ENCODE results near the gene HS3ST3B1.

HS3ST3B1 gene

DNA sequence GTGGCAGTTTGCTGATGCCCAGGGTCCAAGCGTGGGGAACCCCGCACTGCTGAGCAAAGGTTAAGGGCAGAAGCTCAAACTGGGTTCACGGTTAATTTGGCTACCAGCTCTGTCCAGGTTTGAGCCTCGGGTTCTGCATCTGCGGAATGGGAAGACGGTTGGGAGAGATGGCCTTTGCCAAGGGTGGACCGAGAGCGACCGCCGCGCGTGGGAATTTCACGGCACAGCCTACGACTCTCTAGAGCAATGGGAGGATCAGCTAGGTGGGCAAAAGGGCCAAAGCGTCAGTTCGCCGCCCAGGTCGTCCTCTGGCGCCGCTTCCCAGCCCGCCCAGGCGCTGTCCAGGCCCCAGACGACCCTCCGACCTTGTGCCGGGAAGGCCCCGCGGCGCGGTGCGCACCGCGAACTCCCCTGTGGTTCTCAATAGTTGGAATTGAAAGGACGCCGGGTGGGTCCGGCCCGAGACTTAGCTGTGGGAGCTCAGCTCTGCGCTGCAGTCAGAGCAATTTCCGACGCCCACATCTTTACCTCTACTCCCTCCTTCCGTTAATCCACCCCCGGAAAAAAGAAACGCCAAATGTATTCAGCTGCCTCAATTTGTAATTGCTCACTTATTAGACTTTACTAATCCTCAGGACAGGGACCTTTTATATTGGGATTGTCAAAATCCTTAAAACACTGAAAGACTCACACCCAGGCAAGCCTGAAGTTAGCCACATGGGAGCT lies 2.5 kb upstream of the HS3ST3B1 start:
- TF ChIP-seq EZH2phosphoT487 (IDR thresholded peaks at IDR 0.05; ENCODE audit: borderline replicate concordance, low read length) (no peak), CTCF (IDR thresholded peaks at IDR 0.05; ENCODE audit: low read depth, low read length, poor library complexity, severe bottlenecking) (no peak)

GRCh38 chr17:14298947-14299279 lies 2.0 kb upstream of the HS3ST3B1 start:
- Histone ChIP-seq H3K27ac (ENCODE audit: low read depth, low read length) (no peak overlapping the region), H3K4me2 (ENCODE audit: low read length) (no peak overlapping the region), H3K9me3 (ENCODE audit: control insufficient read depth, insufficient read depth, low read length) (peaks cover 8% of the 10 kb centered on the region), H3K9me2 (replicated peaks; ENCODE audit: control insufficient read depth, low read length) (no peaks in the 10 kb centered on the region), H3K36me3 (ENCODE audit: control insufficient read depth, low read length) (no peaks in the 10 kb centered on the region), H3K79me2 (ENCODE audit: control insufficient read depth, low read length) (no peaks in the 10 kb centered on the region), H3K27me3 (ENCODE audit: control insufficient read depth, low read length) (no peaks in the 10 kb centered on the region), H3K4me3 (ENCODE audit: low read length) (no peak overlapping the region), H3K4me1 (ENCODE audit: control insufficient read depth, low read length) (no peaks in the 10 kb centered on the region), H4K20me1 (ENCODE audit: control insufficient read depth, insufficient read depth, low read depth, low read length) (no peaks in the 10 kb centered on the region), H3F3A (ENCODE audit: control insufficient read depth, insufficient read depth) (no peaks in the 10 kb centered on the region)
- TF ChIP-seq CTCF (IDR thresholded peaks at IDR 0.05; ENCODE audit: low read depth, low read length, poor library complexity, severe bottlenecking): no peak
- TF ChIP-seq EZH2phosphoT487 (IDR thresholded peaks at IDR 0.05; ENCODE audit: borderline replicate concordance, low read length): no peak

More for the DNA sequence above, 2.5 kb upstream of the HS3ST3B1 start:
- Histone ChIP-seq H3K4me3 (ENCODE audit: low read length) (no peak overlapping the region), H3K4me2 (ENCODE audit: low read length) (no peak overlapping the region), H3K9me3 (ENCODE audit: control insufficient read depth, insufficient read depth, low read length) (peaks cover 8% of the 10 kb centered on the region), H3K36me3 (ENCODE audit: control insufficient read depth, low read length) (no peaks in the 10 kb centered on the region), H3K79me2 (ENCODE audit: control insufficient read depth, low read length) (no peaks in the 10 kb centered on the region), H3K27me3 (ENCODE audit: control insufficient read depth, low read length) (no peaks in the 10 kb centered on the region), H3K9me2 (replicated peaks; ENCODE audit: control insufficient read depth, low read length) (no peaks in the 10 kb centered on the region), H3F3A (ENCODE audit: control insufficient read depth, insufficient read depth) (no peaks in the 10 kb centered on the region), H3K4me1 (ENCODE audit: control insufficient read depth, low read length) (no peaks in the 10 kb centered on the region), H4K20me1 (ENCODE audit: control insufficient read depth, insufficient read depth, low read depth, low read length) (no peaks in the 10 kb centered on the region), H3K27ac (ENCODE audit: low read depth, low read length) (no peak overlapping the region)

DNA sequence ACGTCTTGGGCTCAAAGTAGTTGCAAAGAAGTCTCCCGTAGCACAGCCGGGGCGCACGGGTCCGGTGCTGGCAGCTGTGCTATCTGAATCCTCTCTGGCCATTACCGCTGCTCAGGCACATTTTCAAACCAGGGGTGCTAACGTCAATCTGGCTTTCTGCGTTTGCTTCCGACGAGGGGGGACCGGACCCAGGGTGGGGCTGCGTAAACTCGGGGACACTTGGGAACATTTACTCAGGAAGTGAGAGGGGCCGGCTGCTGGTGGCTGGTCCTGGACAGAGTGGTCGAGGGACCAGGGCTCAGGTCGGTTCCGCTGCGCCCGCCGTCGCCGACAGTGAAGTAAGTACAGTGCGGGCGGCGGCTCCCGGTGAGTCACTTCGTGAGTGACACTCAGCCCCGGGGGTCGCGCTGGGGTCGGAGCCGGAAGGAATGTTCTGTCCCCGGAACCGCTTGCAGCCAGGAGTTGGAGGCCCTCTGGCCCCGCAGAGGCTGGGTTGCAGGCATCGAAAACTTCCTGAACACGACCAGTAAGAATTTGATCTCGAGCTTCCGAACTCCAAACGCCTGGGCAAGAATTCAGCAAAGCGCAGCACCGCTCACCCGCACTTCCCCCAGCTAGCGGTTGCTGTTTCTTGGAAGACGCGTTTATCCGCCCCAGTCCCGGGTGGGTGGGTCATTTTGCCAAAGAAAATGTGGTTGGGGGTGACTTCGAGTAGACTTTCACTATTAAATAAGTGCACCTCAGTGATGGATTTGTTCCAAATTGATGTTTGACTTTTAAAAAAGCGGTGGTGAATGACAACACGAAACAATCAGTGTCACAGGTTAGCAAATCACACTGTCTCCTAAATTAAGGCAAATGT lies 1.4 kb upstream of the HS3ST3B1 start:
- TF ChIP-seq EZH2phosphoT487 (IDR thresholded peaks at IDR 0.05; ENCODE audit: borderline replicate concordance, low read length) (no peak), CTCF (IDR thresholded peaks at IDR 0.05; ENCODE audit: low read depth, low read length, poor library complexity, severe bottlenecking) (no peak)
- Histone ChIP-seq H3F3A (ENCODE audit: control insufficient read depth, insufficient read depth) (no peaks in the 10 kb centered on the region), H3K9me3 (ENCODE audit: control insufficient read depth, insufficient read depth, low read length) (peaks cover 8% of the 10 kb centered on the region), H3K4me1 (ENCODE audit: control insufficient read depth, low read length) (no peaks in the 10 kb centered on the region), H3K79me2 (ENCODE audit: control insufficient read depth, low read length) (no peaks in the 10 kb centered on the region), H3K4me3 (ENCODE audit: low read length) (no peak overlapping the region), H3K27me3 (ENCODE audit: control insufficient read depth, low read length) (no peaks in the 10 kb centered on the region), H3K36me3 (ENCODE audit: control insufficient read depth, low read length) (no peaks in the 10 kb centered on the region), H3K27ac (ENCODE audit: low read depth, low read length) (no peak overlapping the region), H3K4me2 (ENCODE audit: low read length) (no peak overlapping the region), H4K20me1 (ENCODE audit: control insufficient read depth, insufficient read depth, low read depth, low read length) (no peaks in the 10 kb centered on the region), H3K9me2 (replicated peaks; ENCODE audit: control insufficient read depth, low read length) (no peaks in the 10 kb centered on the region)
